ENCODE measurements around the gene CSNK1E.

- no peak for TF ChIP-seq YY1 (IDR thresholded peaks at IDR 0.05; ENCODE audit: insufficient read depth, insufficient read length)
- no peak for TF ChIP-seq ZNF274 (IDR thresholded peaks at IDR 0.05; ENCODE audit: low read depth, low read length)
These were observed 74.0 kb downstream of the CSNK1E start for GRCh38 chr22:38243007-38243765.

Data from NT2/D1 (cell line).